GM23338 (cell line): Measurements from ENCODE around the gene XKR8. TPM values are rescaled to one million over a fixed set of nuclear protein-coding genes. Genes with fewer than 3 reads are reported as not detected.

Experiments
- polyA plus RNA-seq: library from polyadenylated mRNA; unstranded; fragments of >200 nt; fragmentation: Nextera tagmentation; extraction: Ambion mirVana; gene quantifications from 2 replicates; pipeline ENCODE4 v1.2.1, GENCODE V29; 2016
- total RNA-seq: library from RNA; depleted of rRNA; stranded (reverse); fragments of >200 nt; shearing (Covaris generic); gene quantifications from 2 replicates; pipeline ENCODE4 v1.2.3, GENCODE V29; 2014; rRNA removed

Gene XKR8
- total and polyA plus RNA-seq, 2 experiments from 2014 or later = 8.2 to 13.1 TPM

Other genes starting within 250 kb of the XKR8 start
- 12.5 and 22.6 TPM in 2 replicates for gene FAM76A, start 234.0 kb upstream of the XKR8 start, total RNA-seq
- gene FAM76A, start 234.0 kb upstream of the XKR8 start, polyA plus RNA-seq = 12.7 and 13.8 TPM in 2 replicates
- 9.0 and 13.7 TPM in 2 replicates for gene STX12, start 186.8 kb upstream of the XKR8 start, total RNA-seq
- gene STX12, start 186.8 kb upstream of the XKR8 start, polyA plus RNA-seq = 5.1 and 6.1 TPM in 2 replicates
- 50.5 and 53.8 TPM in 2 replicates for gene PPP1R8, start 129.2 kb upstream of the XKR8 start, total RNA-seq
- 13.4 and 13.6 TPM in 2 replicates for gene PPP1R8, start 129.2 kb upstream of the XKR8 start, polyA plus RNA-seq
- gene THEMIS2, start 87.4 kb upstream of the XKR8 start, total RNA-seq = 19.3 and 32.4 TPM in 2 replicates
- gene THEMIS2, start 87.4 kb upstream of the XKR8 start, polyA plus RNA-seq = 8.1 and 10.0 TPM in 2 replicates
- gene RPA2, start 45.4 kb upstream of the XKR8 start, total RNA-seq = 47.0 and 55.5 TPM in 2 replicates
- gene RPA2, start 45.4 kb upstream of the XKR8 start, polyA plus RNA-seq = 58.4 and 60.8 TPM in 2 replicates
- 78.5 and 83.1 TPM in 2 replicates for gene SMPDL3B, start 25.0 kb upstream of the XKR8 start, total RNA-seq
- gene SMPDL3B, start 25.0 kb upstream of the XKR8 start, polyA plus RNA-seq = 39.5 and 40.9 TPM in 2 replicates
- gene EYA3, start 128.6 kb downstream of the XKR8 start, total RNA-seq = 25.5 and 33.6 TPM in 2 replicates
- 10.9 and 12.5 TPM in 2 replicates for gene EYA3, start 128.6 kb downstream of the XKR8 start, polyA plus RNA-seq
- 0.27 and 0.76 TPM in 2 replicates for gene PTAFR, start 216.7 kb downstream of the XKR8 start, total RNA-seq
- gene PTAFR, start 216.7 kb downstream of the XKR8 start, polyA plus RNA-seq = 0.29 and 0.49 TPM in 2 replicates